IPS-NIHi7 (cell line): ENCODE data around the gene PPP4R3B.

Experiments used
- DNase-seq: peaks from one replicate; pipeline ENCODE4 v3.0.0; 2012; ENCODE audit warnings: mixed read lengths; ENCODE audit errors: extremely low spot score

Gene PPP4R3B

GRCh38 chr2:55518841-55519165 lies 98.6 kb downstream of the PPP4R3B start:
- peak; percentile 39 for DNase-seq

- peak; percentile 55 for DNase-seq
Observed at GRCh38 chr2:55511508-55512124, 105.8 kb downstream of the PPP4R3B start.

GRCh38 chr2:55502590-55503141 lies 114.8 kb downstream of the PPP4R3B start:
- DNase-seq = no peak

- DNase-seq = no peak
Observed at GRCh38 chr2:55500025-55500424, 117.4 kb downstream of the PPP4R3B start.

GRCh38 chr2:55498582-55498981 lies 118.8 kb downstream of the PPP4R3B start:
- no peak for DNase-seq
